ENCODE results near the gene FGD3.
"Not testable (repeated sequence)": the region's sequence is repeated elsewhere in the genome, so short reads cannot be mapped to it uniquely, and the experiment has no call there.

The FGD3 gene

DNA sequence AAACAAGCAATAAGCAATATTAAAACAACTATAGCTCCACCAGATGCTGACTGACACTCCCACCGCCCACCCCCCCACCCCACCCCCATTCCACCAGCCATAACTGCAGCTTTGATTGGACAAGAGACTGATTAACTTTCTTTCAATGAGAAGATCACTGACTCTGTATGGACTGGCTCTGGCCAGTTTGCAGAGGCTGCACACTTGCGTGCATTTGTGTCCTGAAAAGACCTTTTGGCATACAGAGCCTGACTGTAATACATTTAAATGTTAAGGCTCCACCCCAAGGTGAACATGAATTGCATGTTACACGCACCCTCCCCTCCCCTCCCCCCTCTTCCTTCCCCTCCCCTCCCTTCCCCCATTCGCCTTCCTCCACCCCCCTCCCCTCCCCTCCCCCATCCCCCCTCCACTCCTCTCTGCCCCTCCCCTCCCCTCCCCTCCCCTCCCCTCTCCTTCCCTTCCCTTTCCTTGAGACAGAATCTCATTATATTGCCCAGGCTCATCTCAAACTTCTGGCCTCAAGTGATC lies 31.1 kb downstream of the FGD3 start:
- DNase-seq (ENCODE audit: low spot score), result no peak

DNA sequence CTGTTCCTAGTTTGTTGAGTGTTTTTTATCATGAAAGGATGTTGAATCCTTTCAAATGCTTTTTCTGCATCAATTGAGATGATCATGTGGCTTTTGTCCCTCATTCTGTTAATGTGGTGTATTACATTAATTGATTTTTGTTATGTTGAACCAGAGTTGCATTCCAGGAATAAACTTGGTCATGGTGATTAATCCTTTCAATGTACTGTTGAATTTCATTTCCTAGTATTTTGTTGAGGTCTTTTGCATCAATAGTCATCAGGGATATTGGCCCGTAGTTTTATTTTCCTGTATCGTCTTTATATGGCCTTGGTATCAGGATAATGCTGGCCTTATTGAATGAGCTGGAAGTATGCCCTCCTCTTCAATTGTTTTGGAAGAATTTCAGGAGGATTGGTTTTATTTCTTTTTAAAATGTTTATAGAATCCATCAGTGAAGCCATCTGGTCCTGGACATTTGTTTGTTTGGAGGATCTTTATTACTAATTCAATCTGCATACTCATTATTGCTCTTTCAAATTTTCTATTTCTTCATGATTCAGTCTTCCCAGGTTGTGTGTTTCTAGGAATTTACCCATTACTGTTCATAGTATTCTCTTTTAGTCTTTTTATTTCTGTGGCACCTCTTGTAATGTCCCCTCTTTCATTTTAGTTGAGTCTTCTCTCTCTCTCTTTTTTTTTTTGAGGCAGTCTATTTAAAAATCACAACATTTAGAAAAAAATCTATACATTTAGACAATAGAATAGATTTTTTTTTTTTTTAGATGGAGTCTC lies 32.1 kb downstream of the FGD3 start:
- no peak for DNase-seq (ENCODE audit: low spot score)

DNA sequence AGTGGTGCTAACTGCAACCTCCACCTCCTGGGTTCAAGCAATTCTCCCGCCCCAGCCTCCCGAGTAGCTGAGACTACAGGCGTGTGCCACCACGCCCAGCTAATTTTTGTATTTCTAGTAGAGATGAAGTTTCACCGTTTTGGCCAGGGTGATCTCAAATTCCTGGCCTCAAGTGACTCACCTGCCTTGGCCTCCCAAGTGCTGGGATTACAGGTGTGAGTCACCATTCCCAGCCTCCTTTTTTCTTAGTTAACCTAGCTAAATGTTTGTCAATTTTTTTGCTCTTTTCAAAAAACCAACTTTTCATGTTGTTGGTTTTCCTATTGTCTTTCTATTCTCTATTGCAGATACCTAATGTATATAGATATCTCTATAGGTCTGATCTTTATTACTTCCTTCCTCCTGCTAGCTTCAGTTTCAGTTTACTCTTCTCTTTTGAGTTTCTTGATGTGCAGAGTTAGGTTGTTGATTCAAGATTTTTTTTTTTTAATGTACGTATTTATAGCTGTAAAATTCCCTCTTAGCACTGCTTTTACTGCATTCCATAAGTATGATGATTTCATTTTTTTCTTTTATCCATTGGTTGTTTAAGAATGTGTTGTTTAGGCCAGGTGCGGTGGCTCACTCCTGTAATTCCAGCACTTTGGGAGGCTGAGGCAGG lies 32.9 kb downstream of the FGD3 start:
- no peak for DNase-seq (ENCODE audit: low spot score)

DNA sequence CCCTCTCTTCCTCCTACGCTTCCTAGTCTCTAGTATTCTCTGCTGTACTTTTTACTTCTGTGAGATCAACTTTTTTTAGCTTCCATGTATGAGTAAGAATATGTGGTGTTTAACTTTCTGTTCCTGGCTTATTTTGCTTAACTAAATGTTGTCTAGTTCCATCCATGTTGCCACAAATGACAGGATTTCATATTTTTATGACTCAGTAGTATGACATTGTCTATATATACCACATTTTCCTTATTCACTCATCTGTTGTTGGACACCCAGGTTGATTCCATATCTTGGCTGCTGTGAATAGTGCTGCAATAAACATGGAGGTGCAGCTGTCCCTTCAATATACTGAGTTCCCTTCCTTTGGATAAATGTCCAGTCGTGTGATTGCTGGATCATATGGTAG lies 34.8 kb downstream of the FGD3 start:
- no peak for DNase-seq (ENCODE audit: low spot score)

DNA sequence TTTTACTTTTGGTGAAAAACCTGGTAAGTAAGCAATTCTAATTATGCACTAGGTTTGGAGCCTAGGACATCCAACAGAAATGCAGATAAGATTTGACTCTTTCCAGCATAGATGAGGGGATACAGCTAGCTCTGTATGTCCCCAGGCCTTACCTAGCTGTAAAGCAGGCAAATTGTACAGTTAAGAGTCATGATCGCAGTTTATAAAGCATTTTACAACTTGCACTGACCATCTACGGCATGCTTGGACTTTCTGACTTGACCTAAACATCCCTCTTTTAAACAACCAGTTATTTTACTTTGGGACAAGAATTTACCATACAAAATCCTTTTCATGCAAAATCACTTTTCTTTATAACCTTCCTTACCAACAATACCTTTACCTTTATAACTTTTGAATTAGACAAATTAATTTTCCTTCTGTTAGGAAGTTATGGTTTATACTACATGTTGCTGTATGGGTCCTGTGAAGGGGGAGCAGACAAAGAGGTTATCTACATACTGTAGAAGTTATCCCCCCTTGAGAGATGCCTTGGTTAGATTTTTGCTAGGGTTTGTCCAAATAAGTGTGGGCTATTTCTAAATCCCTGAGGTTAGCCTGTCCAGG lies 36.8 kb downstream of the FGD3 start:
- DNase-seq (ENCODE audit: low spot score), result no peak

DNA sequence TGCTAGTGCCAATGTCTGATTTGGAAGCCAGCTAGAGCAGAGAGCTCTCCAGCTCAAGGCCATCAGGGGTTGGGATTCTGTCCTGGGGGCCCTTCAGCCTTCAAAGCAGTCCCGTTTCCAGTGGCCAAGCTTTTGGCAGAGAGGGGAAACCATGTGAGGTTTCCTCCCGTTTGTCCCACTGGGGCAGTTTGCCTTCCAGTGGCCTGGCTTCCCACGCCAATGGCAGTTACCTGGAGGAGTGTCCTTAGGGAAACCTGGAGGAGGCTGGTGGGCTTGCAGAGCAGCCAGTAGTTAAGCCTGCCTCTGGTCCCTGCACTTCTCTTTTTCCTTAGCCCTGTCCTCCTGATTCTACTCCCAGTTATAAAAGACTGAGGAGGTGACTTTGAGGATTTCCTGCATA lies 37.7 kb downstream of the FGD3 start:
- DNase-seq (ENCODE audit: low spot score), result no peak

DNA sequence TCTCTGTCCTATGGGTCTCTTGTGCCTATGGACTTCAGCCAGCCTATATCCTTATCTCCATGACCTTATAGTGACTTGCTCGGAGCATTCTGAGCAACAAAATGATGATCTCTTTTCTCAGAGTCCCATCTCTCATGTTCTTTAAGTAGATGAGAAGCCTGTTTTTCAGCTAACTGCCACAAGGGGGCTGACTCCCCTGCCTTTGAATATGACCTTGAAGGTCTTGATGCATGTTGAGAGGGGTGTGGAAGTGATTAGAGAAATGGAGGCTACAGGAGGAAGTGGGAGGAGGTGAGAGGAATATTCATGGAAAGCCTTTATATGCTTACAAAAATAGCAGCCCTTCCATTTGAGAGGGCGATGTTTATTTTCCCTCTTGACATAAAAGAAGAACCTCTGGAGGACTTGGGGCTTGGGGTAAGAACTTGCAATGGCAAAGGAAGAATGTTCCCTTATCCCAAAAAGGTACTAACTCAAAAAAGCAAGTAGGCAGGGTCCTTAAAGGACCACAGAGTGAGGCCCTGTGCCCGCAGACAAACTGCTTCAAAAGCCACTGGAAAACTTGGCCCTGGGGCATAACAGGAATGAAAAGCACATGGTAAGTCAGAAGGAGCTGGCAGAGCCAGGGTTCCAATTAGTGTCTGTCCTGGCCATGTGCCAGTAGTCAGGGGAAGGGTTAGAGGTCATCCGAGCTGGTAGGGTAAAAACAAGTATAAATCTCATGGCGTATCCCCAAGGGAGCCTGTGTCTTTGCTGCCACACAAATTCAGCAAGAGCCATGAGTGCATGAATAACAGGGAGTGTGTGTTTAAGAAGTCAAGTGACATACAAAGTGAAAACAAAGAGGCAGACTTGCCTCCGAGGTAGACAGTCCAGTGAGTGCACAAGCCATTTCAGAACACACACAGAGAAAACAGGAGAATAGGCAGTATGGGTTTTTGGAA lies 39.1 kb downstream of the FGD3 start:
- DNase-seq (ENCODE audit: low spot score), result no peak

DNA sequence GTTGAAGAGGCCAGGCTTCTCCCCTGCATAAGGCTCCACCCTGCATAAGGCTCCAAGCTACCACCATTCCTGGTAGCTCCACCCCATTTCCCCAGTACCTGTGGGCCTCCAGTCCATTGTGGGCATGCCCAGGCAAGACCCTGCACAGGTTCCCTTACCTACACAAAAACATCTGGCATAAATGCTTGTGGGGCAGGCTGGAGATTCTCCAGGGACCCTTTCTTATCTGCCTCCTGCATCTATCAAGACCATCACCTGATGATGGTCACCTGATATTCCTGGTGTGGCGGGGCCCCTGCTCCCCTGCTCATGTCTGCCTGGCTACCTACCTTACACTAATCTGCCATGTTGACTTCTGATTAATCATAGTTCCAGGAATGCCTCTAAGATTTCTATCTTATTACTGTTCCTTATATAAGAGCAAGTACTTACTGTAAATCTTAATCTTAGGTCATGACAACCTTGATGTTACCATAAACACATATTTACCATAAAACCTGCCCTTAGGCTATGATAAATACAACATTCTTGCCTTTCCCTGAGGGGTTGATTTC lies 41.0 kb downstream of the FGD3 start:
- no peak for DNase-seq (ENCODE audit: low spot score)

DNA sequence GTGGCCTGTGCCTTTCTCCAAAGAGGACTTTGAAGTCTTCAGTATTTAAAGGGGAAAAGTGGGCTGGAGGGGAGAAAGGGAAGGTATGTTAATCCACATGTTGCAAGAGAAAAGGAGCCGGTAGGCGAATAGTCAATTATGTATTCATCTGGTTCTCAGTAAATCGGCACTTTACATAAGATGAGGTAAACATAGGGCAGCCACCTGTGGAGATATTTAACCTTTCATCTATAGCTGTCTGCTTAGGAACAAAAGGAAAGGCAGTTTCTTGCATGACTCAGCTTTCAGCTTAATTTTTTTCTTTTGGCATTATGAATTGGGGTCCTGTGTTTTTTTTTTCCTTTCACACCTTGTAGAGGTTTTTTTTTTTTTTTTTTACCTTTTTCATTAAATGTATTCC lies 42.2 kb downstream of the FGD3 start:
- no peak for DNase-seq (ENCODE audit: low spot score)

DNA sequence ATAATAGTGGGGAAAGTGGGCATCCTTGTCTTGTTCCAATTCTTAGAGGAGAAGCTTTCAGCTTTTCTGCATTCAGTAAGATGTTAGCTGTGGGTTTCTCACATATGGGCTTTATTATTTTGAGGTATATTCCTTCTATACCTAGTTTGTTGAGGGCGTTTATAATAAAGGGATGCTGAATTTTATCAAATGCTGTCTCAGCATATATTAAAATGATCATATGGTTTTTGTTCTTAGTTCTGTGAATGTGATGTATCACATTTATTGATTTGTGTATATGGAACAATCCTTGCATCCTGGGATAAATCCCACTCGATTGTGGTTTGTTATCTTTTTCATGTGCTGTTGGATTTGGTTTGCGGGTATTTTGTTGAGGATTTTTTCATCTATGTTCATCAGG lies 43.1 kb downstream of the FGD3 start:
- DNase-seq (ENCODE audit: low spot score), result no peak

DNA sequence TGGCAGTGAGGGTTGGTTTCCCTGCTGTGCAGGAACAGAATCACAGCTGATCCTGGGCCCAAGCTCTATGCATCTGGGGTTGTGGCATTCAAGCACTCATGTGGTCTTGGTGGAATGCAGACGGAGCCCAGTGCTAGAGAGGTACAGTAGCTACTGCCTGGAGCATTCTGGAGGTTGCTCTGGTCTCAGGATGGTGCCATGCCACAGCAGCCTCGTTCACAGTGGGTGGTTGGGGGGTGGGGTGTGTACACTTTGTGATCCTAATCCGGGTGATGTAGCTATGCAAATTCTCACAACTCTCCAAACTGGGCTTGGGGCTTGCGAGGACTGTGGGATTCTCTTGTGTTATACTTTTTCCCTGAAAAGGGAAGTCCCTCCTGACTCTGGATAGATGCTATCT lies 45.2 kb downstream of the FGD3 start:
- DNase-seq (ENCODE audit: low spot score), result no peak

DNA sequence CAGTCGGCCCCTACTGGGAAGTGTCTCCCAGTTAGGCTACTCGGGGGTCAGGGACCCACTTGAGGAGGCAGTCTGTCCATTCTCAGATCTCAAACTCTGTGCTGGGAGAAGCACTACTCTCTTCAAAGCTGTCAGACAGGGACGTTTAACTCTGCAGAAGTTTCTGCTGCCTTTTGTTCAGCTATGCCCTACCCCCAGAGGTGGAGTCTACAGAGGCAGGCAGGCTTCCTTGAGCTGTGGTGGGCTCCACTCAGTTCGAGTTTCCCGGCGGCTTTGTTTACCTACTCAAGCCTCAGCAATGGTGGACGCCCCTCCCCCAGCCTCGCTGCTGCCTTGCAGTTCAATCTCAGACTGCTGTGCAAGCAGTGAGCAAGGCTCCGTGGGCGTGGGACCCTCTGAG lies 51.5 kb downstream of the FGD3 start:
- not testable (repeated sequence) for DNase-seq (ENCODE audit: low spot score)

DNA sequence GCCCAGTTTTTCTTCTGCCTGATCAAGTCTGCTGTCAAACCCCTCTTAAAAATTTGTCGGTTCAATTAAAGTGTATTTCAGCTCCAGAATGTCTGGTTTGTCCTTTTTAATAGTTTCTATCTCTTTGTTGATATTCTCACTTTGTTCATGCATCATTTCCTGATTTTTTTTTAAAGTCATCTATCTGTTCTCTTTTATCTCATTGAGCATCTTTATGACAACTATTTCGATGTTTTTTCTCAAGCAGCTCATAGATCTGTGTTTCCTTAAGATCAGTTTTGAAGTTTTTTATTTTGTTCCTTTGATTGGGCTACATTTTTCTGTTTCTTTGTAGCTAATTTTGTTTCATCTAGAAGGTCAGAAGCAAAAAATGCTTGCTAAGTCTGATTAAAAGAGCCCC lies 53.7 kb downstream of the FGD3 start:
- no peak for DNase-seq (ENCODE audit: low spot score)

DNA sequence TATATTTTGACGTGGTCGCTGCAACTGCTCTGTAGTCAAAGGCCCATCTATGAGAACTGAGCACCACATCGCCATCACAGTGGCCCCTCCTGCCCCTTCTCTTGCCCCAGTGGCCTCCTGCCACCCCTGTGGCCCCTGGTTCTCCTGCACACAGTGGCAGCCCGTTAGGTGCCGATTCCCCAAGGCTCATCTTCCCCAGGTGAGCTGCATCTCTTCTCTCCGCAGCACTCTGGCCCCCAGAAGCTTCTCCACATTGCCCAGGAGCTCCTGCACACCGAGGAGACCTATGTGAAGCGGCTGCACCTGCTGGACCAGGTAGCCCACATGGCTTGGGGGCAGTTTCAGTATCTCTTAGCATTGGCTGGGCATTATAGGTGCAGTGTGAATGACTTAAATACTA lies 55.4 kb downstream of the FGD3 start:
- no peak for DNase-seq (ENCODE audit: low spot score)

DNA sequence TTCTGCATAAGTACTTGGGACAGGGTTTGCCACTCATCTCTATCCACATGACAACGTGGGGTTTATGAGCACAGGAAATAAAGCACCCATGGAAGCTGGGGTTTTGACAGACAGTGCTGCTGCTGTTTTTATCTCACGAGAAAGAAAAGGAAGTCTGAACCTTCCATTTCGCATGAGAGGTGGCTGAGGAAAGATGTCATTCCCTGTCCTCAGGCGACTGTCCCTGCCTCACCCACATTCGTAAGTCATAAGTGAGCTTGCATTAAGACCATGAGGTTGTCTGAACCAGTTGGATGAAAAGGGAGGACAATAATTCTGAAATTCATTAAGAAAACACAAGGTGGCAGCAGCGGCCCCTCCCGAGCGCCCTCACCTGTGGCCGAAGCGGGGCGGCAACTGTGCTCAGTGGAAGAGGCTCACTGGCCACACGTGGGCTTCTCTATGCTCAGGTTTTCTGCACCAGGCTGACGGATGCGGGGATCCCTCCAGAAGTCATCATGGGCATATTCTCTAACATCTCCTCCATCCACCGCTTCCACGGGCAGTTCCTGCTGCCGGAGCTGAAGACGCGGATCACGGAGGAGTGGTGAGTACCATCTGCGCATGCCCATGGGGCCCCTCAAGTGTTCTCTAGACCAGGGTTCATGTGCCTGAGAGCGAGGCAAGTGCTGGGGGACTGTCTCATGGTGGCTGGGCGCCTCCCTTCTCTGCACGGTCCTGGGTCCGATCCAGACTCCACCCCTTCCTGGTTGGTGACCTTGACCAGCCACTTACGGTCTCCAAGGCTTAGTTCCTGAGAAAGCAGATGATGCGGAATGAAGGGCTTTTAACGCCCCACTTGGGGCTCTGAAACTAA lies 56.5 kb downstream of the FGD3 start:
- DNase-seq (ENCODE audit: low spot score), result no peak

DNA sequence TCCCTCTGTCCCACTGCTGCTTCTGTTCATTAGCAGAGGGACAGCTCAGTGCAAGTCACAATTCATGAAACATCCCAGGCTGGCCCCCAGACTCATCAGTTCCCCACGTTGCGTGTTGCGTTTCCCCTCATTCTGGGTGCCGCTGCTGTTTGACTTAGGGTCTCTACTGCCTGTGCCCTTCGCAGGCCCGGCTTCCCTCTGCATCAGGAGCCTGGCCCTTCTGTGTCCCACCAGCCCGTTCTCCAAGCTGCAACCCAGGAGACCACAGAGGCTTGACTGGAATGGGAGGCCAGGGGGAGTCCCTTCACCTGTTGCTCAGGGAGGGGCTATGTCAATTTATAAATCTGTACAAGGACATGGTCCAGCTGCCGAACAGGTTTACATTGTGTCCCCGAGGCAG lies 57.2 kb downstream of the FGD3 start:
- no peak for DNase-seq (ENCODE audit: low spot score)

DNA sequence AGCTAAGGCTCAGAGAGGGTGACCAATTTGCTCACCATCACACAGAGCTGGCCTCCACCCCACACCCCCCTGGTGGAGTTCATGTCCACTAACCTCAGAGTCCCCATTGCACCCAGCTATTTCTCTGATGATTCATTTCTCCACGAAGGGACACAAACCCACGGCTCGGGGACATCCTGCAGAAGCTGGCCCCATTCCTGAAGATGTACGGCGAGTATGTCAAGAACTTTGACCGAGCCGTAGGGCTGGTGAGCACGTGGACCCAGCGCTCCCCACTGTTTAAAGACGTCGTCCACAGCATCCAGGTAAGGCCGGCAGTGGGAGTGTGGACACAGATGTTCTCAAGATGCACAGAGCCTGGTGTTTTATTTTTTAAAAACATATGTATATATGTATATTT lies 58.6 kb downstream of the FGD3 start:
- no peak for DNase-seq (ENCODE audit: low spot score)

DNA sequence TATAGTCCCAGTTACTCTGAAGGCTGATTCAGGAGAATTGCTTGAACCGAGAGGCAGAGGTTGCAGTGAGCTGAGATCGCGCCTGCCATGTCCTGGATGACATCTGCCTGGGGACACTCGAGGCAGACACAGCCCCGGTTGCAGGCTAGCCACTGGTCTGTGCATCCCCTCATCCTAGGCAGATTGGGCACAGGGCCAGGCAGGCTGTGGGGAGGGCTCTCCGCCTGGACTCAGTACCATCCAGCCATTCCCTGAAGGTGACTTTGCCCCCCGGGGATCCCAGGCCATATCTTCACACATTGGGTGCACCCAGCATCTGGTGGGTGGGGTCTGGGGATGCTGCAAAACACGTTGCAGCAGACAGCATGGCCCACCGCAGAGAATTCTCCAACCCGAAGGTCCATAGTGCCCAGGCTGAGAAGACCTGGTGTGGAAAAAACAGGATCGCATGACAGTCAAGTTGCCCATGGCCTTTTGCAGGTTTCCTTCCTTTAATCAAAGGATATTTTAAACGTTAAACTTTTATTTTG lies 60.3 kb downstream of the FGD3 start:
- no peak for DNase-seq (ENCODE audit: low spot score)

DNA sequence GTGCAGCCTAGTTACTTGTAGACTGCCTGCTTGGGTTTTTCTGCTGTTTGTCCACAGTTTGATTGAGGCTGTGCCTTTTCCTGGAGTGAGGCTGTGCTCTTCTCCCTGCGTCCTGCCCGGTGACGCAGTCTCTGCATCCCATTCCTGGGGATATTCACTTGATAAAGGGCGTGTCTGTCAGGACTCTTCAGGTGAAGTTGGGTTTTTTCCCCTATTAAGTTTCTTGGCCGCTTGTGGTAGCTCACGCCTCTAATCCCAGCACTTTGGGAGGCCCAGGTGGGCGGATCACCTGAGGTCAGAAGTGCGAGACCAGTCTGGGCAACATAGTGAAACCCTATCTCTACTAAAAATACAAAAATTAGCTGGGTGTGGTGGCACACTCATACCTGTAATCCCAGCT lies 61.1 kb downstream of the FGD3 start:
- DNase-seq (ENCODE audit: low spot score), result no peak

DNA sequence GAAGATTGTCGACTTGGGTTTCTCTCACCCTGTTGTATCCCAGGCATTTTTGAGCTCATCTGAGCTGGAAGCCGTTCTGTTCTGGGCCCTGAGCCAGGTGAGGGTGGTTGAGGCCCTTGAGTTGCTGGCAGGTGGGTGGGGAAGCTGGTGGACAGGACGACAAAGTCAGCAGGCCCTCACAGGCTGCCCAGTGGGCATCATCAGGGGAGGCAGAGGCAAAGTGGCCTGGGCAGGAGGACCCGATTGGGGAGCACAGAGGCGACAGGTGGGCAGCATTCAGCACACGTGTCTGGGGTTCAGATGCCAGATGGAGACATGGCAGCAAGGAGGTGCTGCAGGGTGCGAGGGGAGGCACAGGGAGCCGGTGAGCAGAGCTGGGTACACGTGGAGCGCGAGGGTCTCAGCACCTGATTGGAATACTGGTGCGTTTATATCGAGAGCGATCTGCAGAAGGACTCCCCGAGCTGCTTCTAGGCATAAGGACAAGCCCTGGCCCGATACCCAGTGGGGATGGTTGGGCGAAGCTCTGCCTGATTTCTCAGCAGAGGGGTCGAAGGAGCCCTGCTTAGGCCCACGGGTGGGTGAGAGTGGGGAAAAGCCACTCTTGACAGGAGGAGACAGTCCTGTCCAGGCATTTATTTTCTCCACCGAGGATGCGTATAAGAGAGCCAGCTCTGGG lies 62.2 kb downstream of the FGD3 start:
- DNase-seq (ENCODE audit: low spot score), result no peak

Data from globus pallidus (tissue), 1 donor.